ENCODE measurements around the gene C1orf74. TPM values are rescaled to one million over a fixed set of nuclear protein-coding genes. Genes with fewer than 3 reads are reported as not detected.

C1orf74 gene
- total RNA-seq, 2 experiments from 2014 or later: 0.63 to 0.67 TPM

DNA sequence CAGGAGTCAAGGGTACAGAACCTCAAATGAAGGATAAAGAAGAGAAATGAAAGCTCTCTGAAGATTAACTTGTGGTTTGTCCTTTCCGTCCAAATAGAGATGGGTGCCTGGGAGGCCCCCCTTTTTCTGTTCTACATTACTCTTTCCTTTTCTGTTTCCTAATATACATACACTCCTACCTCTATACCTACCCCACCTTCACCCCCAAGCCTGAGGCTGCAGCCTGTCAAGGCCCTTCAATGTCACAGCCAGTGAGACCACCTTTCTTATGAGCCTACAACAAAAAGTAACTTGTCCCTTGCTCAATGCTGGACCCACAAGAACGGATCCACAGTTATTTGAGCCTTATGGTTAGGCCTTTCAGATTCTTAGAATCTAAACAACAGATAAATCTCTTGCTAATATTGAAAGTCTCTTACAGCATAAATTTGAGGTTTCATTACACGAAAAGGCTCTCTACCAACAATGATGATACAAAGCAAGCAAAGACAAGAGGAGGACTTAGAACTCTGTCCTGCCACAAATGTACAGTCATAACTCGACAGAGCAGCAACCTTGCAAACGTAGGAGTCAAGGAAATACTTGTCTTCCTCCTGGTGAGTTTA is 32.6 kb downstream of the C1orf74 start:
- peak overlapping the region; percentile 94 for H3K27ac Mint-ChIP-seq
- POLR2A ChIA-PET: interaction anchor here (0.6 to 13.9 kb wide), 9 partner anchors 10 to 1540 kb away, joined by 3 to 478 read pairs (median 3); partner anchors contain the start of genes C1orf74, IRF6 and UTP25
- Histone ChIP-seq H3K4me1 (ENCODE audit: insufficient read depth, low read length) (peaks cover 71% of the 10 kb centered on the region), H3K9me3 (ENCODE audit: control insufficient read depth in 1 of 2, insufficient read depth in 1 of 2, low read length in 2 of 2) (no peaks in the 10 kb centered on the region), H3K27ac (ENCODE audit: low read depth in 1 of 2, low read length in 2 of 2) (peak overlapping the region; percentile 66 to 69), H3K36me3 (ENCODE audit: insufficient read depth, low read length) (no peaks in the 10 kb centered on the region), H3K27me3 (ENCODE audit: control insufficient read depth in 1 of 2, insufficient read depth in 2 of 2, low read length in 2 of 2) (no peaks in the 10 kb centered on the region), H3K4me3 (ENCODE audit: low read length) (peak overlapping the region; percentile 26)
- DNase-seq: peak in 3 of 14 experiments; percentile 40 to 71 (median 47)
- no peaks in the 10 kb centered on the region for H3K9me3 Mint-ChIP-seq
- TF ChIP-seq, protein P1, sequence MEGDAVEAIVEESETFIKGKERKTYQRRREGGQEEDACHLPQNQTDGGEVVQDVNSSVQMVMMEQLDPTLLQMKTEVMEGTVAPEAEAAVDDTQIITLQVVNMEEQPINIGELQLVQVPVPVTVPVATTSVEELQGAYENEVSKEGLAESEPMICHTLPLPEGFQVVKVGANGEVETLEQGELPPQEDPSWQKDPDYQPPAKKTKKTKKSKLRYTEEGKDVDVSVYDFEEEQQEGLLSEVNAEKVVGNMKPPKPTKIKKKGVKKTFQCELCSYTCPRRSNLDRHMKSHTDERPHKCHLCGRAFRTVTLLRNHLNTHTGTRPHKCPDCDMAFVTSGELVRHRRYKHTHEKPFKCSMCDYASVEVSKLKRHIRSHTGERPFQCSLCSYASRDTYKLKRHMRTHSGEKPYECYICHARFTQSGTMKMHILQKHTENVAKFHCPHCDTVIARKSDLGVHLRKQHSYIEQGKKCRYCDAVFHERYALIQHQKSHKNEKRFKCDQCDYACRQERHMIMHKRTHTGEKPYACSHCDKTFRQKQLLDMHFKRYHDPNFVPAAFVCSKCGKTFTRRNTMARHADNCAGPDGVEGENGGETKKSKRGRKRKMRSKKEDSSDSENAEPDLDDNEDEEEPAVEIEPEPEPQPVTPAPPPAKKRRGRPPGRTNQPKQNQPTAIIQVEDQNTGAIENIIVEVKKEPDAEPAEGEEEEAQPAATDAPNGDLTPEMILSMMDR (IDR thresholded peaks at IDR 0.05): no peak
- peak overlapping the region; percentile 77 for H3K4me3 Mint-ChIP-seq
- intact Hi-C loops (cut with DNase I, micrococcal nuclease): no loop called here
- no peak for ATAC-seq (ENCODE audit: poor library complexity)
- H3K36me3 Mint-ChIP-seq (ENCODE audit: low read depth): peaks cover 10% of the 10 kb centered on the region
- CTCF ChIA-PET: interaction anchor here (7.3 kb wide), 1 partner anchor 14 kb away, joined by 80 read pairs; no protein-coding TSS in a partner anchor
- peaks cover 87% of the 10 kb centered on the region for H3K4me1 Mint-ChIP-seq (ENCODE audit: low read depth)
- no peaks in the 10 kb centered on the region for H3K27me3 Mint-ChIP-seq

DNA sequence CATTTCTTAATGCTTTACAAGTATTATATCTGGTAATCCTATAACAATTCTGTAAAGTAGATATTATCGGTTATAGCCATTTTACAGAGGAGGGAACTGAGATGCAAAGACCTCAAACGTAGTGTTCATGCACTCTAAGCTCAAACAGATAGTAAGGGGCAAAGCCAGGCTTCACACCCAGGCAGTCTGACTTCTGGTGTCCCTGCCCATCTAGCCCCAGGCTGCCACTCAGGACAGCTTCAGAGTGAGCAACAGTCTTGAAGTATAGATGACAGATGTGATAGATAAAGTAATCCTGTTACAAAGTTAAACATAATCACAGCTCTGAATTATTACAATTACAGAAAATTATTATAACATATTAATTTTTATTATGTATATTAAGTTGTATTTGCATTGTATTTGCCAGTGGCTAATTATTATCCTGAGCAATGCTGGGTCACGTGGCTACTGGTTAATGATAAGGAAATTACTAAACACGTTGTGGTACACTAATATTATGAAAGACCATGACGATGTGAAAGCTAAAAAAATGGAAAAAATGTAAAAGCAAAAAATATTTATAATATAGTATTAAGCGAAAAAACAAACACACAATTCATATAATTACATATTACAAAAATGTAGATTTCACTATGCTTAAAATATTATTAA is 34.6 kb downstream of the C1orf74 start:
- peak overlapping the region; percentile 94 for H3K27ac Mint-ChIP-seq
- POLR2A ChIA-PET: interaction anchor here (0.7 to 13.9 kb wide), 4 partner anchors 18 to 76 kb away, joined by 3 to 478 read pairs (median 5); partner anchors contain the start of gene C1orf74
- H3K27ac ChIP-seq (ENCODE audit: low read depth in 1 of 2, low read length in 2 of 2): no peak overlapping the region

DNA sequence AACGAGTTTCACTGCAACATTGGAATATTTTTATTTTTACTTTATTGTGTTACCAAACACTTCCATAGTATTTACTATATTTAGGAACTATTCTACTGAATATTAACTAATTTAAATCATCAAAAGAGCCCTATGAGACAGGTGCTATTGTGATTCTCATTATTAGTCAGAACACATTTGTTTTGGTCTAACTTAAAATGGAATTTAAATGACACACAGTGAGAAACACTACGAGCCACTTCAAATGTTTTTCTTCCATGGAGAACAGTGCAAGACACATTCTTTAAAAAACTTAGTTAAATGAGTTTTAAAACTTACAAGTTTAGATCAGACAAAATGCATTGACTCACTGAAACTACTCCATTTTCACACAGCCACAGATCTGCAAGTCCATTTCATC is 35.2 kb downstream of the C1orf74 start:
- H3K4me3 ChIP-seq (ENCODE audit: low read length): no peak overlapping the region
- H3K4me3 Mint-ChIP-seq: peak overlapping the region; percentile 16

More for the DNA sequence above, 34.6 kb downstream of the C1orf74 start:
- TF ChIP-seq, protein P1 (IDR thresholded peaks at IDR 0.05): no peak
- Histone ChIP-seq H3K4me1 (ENCODE audit: insufficient read depth, low read length) (peaks cover 59% of the 10 kb centered on the region), H3K4me3 (ENCODE audit: low read length) (no peak overlapping the region), H3K36me3 (ENCODE audit: insufficient read depth, low read length) (no peaks in the 10 kb centered on the region), H3K27me3 (ENCODE audit: control insufficient read depth in 1 of 2, insufficient read depth in 2 of 2, low read length in 2 of 2) (no peaks in the 10 kb centered on the region), H3K9me3 (ENCODE audit: control insufficient read depth in 1 of 2, insufficient read depth in 1 of 2, low read length in 2 of 2) (no peaks in the 10 kb centered on the region)
- ATAC-seq (ENCODE audit: poor library complexity): no peak
- CTCF ChIA-PET: interaction anchor here (0.7 to 7.3 kb wide), 7 partner anchors 16 to 183 kb away, joined by 3 to 80 read pairs (median 8); partner anchors contain the start of gene UTP25
- peak overlapping the region; percentile 16 for H3K4me3 Mint-ChIP-seq
- no peaks in the 10 kb centered on the region for H3K27me3 Mint-ChIP-seq
- H3K4me1 Mint-ChIP-seq (ENCODE audit: low read depth): peaks cover 69% of the 10 kb centered on the region
- intact Hi-C loops (cut with DNase I, micrococcal nuclease): loop anchor here (2.0 to 5.0 kb wide), 3 partner anchors 17 to 73 kb away; no protein-coding TSS in a partner anchor
- DNase-seq: peak in 1 of 14 experiments; percentile 22
- H3K9me3 Mint-ChIP-seq: no peaks in the 10 kb centered on the region
- H3K36me3 Mint-ChIP-seq (ENCODE audit: low read depth): no peaks in the 10 kb centered on the region

More for the DNA sequence above, 35.2 kb downstream of the C1orf74 start:
- ATAC-seq (ENCODE audit: poor library complexity): no peak
- CTCF ChIA-PET: interaction anchor here (1.3 to 7.3 kb wide), 9 partner anchors 7 to 183 kb away, joined by 3 to 80 read pairs (median 8); partner anchors contain the start of genes TRAF3IP3 and UTP25
- no peaks in the 10 kb centered on the region for H3K36me3 Mint-ChIP-seq (ENCODE audit: low read depth)
- Histone ChIP-seq H3K4me1 (ENCODE audit: insufficient read depth, low read length) (peaks cover 53% of the 10 kb centered on the region), H3K36me3 (ENCODE audit: insufficient read depth, low read length) (no peaks in the 10 kb centered on the region), H3K27me3 (ENCODE audit: control insufficient read depth in 1 of 2, insufficient read depth in 2 of 2, low read length in 2 of 2) (no peaks in the 10 kb centered on the region), H3K9me3 (ENCODE audit: control insufficient read depth in 1 of 2, insufficient read depth in 1 of 2, low read length in 2 of 2) (no peaks in the 10 kb centered on the region), H3K27ac (ENCODE audit: low read depth in 1 of 2, low read length in 2 of 2) (no peak overlapping the region)
- no peak for DNase-seq
- H3K4me1 Mint-ChIP-seq (ENCODE audit: low read depth): peaks cover 67% of the 10 kb centered on the region
- intact Hi-C loops (cut with DNase I, micrococcal nuclease): loop anchor here (2.0 to 5.0 kb wide), 3 partner anchors 18 to 73 kb away; no protein-coding TSS in a partner anchor
- POLR2A ChIA-PET: interaction anchor here (0.7 to 13.9 kb wide), 4 partner anchors 18 to 76 kb away, joined by 3 to 478 read pairs (median 5); partner anchors contain the start of gene C1orf74
- H3K9me3 Mint-ChIP-seq: no peaks in the 10 kb centered on the region
- TF ChIP-seq, protein P1 (IDR thresholded peaks at IDR 0.05): no peak
- no peaks in the 10 kb centered on the region for H3K27me3 Mint-ChIP-seq
- peak overlapping the region; percentile 89 for H3K27ac Mint-ChIP-seq

All from CD4-positive, alpha-beta T cell (primary cell).